GM21737 (cell line): Measurements from ENCODE around the gene TNIP3.
"Not testable (repeated sequence)": the region's sequence is repeated elsewhere in the genome, so short reads cannot be mapped to it uniquely, and the experiment has no call there.

Experiments
- ATAC-seq: cut with Tn5 transposase; IDR thresholded peaks from one replicate; pipeline ENCODE4 v1.9.1; 2021; ENCODE audit warnings: mild to moderate bottlenecking, moderate library complexity; ENCODE audit not compliant: unreplicated experiment

The TNIP3 gene

GRCh38 chr4:121164291-121164690 lies at the start of gene TNIP3:
Gene TNIP3 (minus strand): TSS chr4:121164321. CDS start chr4:121164125, 196 bp downstream.
- no peak for ATAC-seq

DNA sequence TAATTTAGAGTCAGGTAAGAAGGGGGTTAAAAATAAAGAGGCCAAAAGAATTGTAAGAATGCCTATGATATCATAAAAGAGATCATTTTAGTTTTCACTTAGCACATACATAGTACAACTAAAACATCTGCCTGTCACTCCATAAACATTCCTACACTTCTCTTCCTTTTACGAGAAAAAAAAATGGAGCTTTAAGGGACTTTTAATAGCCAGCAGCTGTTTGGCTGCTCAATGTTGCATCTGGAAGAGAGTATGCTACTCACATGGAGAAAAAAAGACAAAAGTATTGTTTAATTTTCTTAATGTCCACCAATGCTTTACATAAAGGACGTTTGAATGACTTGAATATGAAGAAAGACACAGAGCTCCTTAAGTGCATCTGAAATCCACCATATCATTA lies 48.7 kb upstream of the TNIP3 start:
- no peak for ATAC-seq

DNA sequence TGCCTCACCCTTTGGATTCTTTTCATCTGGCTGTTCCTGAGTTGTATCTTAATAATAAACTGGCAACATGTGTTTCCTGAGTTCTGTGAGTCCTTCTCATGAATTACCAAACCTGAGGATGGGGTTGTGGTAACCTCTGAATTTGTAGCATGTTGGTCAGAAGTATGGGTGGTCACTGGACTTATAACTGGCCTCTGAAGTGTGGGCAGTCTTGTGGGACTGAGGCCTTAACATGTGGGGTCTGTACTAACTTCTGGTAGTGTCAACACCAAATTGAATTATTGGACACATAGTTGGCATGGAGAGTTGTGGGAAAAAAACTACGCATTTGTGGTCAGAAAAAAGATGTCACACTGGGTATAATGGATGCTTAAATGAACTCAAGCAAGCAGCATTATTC lies 45.0 kb upstream of the TNIP3 start:
- ATAC-seq = no peak

DNA sequence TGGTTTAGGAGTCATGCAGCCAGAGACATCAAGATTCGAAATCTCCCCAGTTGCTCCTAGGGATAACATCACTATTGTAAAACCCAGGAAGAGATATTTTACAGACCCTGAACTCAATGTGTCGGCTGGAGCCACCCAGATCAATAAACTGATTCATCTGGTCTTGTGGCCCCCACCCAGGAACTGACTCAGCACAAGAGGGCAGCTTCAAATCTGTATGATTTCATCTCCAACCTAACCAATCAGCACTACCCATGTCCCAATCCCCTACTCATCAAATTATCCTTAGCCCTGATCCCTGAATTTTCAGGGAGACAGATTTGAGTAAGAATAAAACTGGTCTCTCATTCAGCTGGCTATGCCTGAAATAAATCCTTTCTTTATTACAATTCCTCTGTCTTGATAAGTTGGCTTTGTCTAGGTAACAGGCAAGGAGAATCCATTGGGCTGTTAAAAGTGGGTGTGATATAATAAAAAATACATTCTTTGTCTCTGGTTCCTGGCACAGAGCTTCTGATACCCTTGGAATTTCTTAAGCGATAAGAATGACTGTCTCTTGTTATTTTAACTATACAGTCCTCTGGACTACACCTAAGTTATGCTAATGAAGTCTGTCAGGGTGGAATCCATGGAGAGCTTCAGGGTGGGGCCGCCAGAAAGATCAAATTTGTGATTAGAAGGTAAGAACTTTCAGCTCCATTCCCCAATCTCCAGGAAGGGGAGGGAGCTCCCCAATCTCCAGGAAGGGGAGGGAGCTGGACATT lies 44.3 kb upstream of the TNIP3 start:
- ATAC-seq = no peak

- ATAC-seq = not testable (repeated sequence)
Observed at GRCh38 chr4:121205777-121206176, 41.7 kb upstream of the TNIP3 start.

GRCh38 chr4:121200795-121201472 lies 36.8 kb upstream of the TNIP3 start:
- peak; percentile 66 for ATAC-seq

DNA sequence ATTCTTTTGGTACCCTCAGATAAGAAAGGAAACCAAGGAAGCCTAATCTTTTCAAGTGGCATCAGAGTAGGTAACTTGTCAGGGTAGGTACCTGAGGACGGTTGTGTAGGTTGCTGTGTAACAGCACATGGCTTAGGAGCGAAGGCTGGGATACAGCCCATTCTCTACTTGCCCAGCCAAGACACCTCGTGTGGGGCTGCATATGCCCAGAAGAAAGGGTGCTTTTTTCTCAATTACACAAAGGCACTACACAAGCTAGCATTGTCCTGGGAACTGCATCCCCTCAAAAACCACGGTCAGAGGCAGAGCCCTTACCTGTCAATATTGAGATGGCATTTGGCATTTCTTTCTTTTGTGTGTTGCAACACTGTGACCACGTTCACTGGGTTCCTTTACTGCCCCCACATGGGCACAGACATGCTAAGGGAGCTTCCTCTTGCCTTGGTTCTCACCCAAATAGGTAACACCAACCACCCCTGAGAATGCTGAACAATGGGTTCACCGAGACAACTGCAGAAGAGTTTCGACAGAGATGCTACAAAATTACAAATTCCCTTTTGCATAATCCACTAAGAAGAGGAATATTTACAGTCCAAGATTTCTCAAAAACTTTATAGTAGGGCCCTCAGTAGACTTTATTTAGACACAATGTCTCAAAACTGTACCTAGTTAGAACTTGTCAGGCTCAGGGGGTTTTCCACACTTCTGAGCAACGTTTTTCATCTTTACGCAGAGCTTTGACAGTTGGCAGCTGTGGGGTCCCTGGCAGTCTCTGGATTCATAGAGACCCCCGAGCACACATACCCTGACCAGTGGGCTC lies 35.8 kb upstream of the TNIP3 start:
- ATAC-seq = peak; percentile 79

GRCh38 chr4:121198251-121198650 lies 34.1 kb upstream of the TNIP3 start:
- no peak for ATAC-seq

- no peak for ATAC-seq
Observed at GRCh38 chr4:121195649-121196048, 31.5 kb upstream of the TNIP3 start.

- ATAC-seq = no peak
Observed at GRCh38 chr4:121192480-121192879, 28.4 kb upstream of the TNIP3 start.

DNA sequence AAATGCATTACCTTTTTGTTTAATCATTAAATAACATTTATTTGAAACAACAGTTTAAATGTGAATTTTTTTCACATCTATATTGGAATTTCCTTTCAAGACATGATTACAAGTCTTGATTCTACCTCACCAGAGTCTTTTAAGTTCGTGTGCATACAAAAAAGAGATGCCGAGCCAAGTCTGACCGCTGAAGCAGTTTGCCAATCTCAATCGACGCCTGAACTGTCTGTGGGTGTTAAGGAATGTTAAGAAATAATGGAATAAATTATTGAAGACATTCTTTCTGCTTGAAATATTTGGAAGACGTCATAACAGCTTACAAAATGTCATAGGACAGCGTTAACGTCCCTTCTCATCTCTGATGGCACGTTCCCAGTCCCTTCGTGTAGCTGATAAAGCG lies 27.9 kb upstream of the TNIP3 start:
- no peak for ATAC-seq

DNA sequence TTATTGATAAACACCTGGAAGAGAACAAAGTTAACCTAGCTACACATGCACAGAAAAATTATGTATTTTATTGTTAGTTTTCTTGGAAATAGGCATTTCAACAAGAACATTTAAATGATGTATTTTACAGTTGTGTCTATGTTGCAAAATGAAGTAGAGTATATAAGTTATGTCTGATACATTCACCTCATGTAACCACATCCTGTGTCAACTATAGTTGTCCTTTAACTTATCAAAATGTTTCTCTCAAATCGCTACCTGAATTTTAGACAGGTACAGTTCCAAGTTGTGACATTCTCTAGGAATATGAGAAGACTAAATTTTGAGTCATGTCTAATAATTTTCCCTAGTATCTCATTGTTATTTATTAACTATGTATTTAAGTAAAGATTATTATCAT lies 27.2 kb upstream of the TNIP3 start:
- ATAC-seq = no peak

DNA sequence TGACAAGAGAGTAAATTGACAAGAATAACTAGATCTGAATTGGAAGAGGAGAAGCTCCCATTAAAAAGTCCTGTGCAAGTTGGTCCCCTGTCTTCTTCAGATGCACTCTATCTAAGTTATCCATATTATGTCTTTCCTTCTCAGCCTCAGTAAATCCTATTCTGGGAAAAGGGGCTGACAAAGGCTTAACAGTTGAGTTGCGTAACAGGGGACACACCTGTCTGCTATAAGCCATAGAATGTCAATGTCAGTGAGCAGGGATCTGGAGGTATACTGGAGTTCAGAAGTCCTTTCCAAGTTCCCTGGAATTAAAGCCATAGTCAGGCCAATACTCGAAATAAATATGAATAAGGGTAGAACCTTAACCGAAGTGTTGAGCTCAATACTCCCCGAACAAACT lies 26.3 kb upstream of the TNIP3 start:
- no peak for ATAC-seq

- ATAC-seq = peak; percentile 82
Observed at GRCh38 chr4:121189326-121190215, 25.4 kb upstream of the TNIP3 start.

- ATAC-seq = no peak
Observed at GRCh38 chr4:121187206-121187605, 23.1 kb upstream of the TNIP3 start.

- ATAC-seq = peak; percentile 47
Observed at GRCh38 chr4:121185960-121186359, 21.8 kb upstream of the TNIP3 start.

DNA sequence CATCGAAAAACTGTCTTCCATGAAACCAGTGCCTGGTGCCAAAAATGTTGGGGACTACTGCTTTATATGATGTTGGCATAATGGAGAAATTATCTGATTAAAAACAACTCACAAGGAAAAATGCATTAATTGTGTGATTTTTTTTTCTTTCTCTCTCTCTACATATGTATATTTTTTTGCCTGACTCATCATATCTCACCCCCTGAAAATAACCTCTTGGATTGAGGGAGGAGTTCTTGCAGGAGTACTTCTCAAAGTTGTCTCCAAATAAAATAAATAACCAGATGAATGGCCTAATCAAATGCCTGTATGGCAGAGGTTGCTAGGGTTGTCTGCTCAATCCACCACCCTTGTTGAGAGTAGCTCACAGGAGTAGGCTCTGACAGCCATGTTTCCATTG lies 19.9 kb upstream of the TNIP3 start:
- no peak for ATAC-seq

- ATAC-seq = no peak
Observed at GRCh38 chr4:121183361-121183760, 19.2 kb upstream of the TNIP3 start.

DNA sequence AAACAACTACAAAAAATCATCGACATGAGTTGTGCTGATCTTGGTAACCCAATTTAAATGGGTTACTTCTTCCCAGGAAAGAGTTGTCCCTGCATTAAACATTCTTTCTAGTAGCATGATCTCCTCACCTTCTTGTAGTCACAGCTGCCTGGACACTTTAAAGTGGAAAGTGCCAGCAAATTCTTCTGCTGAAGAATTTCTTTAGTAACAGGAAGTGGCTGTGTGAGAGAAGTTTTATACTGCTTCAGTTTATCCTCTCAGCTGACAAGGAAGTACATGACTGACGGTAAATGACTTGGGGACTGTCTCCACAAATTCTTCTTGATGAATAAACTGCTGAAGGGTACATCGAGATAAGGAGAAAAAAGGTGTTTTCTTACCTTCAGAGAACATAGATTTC lies 18.2 kb upstream of the TNIP3 start:
- ATAC-seq = no peak

DNA sequence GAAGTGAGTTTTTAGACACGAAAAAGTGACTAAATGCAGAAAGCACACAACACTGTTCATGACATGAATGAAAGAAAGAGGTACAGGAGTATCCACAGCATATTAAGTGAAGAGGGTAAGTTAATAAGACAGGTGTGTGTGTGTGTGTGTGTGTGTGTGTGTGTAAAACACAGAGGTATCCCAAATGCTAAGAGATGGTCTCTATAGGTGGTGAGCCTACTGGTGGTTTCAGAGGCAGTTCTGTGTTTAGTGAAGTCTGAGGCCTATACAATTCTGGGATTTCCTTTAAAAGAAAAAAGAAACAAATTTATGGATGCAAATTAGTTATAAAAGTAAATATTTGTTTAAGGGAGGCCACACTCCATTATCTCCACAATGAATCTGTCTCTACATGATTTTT lies 17.4 kb upstream of the TNIP3 start:
- ATAC-seq = no peak

GRCh38 chr4:121180558-121180957 lies 16.4 kb upstream of the TNIP3 start:
- ATAC-seq = no peak
